Pons (tissue), 1 donor: ENCODE data around the gene GDPD5.

ENCODE experiments used
- DNase-seq: peaks from one replicate; pipeline ENCODE4 v3.0.0-alpha.2; 2016; ENCODE audit warnings: low spot score

Gene GDPD5

DNA sequence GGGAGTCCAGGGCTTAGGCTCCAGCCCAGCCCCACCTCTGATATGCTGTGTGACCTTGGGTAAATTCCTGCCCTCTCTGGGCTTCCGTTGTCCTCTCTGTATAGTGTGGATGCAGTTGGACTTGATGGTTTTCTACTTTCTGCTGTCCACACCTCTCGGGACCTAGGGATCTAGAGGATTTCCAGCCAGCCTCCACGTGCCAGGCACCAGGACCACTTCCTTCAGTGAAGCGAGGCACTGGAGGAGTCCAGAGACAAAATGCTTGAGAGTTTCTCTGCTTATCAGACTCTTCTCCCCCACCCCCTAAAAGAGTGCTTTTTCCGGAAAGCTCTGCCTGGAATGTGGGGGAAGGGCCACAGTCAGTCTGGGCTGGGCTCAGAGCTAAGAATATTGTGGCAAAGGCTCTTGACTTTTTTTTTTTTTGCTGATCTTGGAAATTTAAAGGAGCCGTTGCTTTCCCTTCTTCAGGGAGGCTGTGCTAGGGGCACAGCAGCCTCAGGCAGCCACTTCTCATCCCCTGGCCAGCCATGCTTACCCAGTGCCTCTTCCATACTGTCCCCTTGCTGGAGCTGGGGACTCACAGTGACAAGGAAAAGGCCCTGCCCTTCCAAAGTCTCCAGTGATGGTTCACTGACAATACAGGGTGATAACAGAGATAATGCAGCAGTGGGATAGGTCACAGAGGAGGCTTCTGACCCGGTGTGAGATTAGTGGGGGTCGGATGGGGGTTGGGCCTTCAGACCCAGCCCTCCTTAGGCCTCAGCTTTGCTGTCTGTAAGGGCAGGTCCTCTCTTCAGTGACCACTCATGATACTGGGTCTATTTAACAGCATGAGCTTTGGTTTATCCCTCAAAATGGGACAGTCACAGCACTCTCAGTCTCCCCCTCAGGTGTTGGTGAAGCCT is 33.5 kb upstream of the GDPD5 start:
- DNase-seq: no peak

DNA sequence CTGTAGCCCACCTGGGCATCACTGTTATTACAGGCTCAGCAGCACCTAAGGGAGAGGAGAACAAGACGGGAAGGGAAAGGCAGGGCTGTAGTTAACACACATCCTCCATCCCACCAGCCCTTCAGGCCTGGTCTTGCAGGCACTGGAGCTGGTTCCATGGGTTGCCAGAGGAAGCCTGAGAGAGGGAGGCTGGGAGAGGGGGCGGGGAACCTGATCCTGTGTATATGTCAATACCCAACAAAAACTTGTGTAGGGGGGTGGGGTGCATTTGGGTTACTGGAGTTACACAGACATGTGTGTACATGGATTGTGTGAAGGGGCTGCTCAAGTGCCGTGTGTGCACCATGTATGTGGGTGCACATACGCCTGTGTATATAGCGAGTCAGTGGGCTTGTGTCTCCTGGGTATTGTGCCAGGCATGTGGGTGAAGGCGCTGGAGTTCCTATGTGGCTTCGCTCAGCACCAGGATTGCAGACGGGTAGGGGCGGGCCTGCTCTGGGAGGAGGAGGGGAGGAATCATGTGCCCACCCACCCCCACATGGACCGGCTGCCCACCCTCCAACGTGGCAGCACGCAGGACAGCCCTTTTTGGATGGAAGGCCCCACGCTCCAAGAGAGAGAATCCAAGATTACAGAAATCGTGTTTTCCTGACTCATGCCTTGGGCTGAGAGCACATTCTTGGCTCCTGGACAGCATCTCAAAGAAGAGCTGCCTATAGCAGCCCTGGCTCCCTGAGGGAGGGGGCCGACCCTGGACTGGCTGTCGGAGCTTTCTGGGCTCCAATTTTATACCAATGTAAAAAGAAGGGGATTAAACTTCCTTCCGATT is 32.1 kb upstream of the GDPD5 start:
- DNase-seq: no peak

DNA sequence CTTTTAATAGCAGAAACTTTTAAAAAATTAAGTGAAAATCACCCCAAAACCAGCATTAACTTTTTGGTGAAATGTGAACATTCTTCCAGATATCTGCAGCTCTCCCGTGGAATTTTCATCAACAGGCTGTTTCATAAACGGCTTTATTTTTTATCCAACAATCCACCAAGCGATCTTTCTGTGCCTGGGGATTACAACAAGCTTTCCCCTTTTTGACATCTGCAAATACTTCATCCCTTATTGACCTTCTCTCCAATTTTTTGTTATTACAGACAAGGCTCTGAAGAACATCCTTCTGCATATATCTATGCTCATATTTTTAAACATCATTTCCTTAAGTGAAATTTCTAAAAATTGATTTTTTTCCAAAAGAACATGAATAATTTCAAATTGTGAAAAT is 30.5 kb upstream of the GDPD5 start:
- DNase-seq: no peak

DNA sequence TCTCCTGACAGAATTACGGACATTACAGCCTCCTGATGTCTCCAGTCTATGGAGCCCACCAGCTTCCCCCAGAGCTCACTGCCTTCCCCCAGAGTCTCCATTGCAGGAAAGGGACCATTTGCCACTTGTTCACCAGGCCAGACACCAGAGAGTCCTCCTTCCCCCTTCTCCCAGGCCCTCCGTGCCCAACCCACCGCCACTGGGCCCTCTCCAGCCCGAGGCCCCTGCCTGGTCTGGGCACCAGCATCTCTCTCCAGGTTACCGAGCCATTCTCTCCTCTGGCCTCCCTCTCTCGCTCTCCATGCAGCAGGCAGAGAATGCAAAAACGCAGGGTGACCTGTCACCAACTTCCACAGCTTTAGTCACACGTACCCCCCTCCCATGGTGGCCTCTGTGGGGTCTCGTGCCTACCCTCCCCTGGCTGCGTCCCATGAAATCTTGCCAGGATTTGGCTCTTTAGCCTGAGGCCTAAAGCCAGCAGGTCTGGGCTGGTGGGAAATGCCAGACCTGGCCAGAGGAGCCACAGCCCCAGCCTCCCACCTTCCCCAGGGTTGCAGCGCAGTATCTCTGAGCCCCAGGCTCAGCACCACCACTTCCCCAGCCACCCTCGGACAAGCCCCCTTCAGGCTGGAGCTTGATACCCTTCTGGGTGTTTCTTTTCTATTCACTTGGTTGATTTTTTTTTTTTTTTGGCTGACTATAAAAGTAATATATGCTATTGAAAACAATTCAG is 29.5 kb upstream of the GDPD5 start:
- DNase-seq: no peak

DNA sequence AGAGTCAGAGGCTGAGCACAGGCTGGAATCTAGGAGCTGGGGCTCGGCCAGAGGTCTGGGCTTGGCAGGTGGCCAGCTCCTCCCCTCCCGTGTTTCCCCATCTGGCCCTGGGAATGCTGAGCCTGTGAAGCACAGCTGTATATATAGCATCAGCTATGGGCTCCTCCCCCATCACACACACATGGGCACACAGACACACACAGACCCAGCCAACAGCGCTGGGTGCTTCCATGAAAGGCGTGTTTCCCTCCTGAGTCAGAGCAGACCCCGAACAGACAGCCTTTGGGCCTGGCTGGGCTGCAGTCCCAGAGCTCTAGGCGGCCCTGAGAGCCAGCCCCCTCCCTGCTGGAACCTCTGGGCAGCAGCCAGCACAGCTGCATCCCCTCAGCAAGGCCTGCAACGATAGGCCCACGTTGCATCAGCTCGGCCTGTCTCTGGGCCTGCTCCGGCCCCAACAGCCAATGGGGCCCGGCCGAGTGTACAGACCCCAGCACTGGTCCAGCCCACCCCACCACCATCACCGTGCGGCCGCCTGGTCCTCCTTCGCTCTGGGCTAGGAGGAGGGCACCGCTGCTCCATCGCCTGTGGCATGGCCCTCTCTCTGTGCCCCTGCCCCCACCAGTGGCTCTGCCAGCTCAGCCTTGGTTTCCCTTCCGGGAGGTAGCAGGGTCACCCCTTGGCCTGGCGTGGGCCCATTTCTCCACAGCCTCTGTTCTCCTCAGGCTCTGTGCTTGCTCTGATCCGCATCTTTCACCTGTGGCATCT is 28.7 kb upstream of the GDPD5 start:
- peak; percentile 94 for DNase-seq

DNA sequence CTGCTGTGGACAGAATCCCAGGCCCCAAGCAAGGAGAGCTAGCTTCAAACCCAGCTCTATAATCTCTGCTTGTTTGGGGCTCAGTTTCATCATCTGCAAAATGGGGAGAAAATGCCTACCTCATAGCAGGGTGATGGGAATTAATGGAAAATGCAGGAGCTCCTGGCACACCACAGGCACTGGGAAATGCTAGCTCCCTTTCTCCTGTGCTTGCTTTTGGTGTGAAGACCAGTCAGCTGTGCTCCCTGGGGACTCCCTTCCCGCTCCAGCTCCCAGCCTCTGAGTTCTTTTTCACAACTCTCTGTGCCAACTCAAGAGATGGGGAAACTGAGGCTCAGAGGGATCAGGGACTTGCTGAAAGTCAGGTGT is 28.1 kb upstream of the GDPD5 start:
- no peak for DNase-seq

DNA sequence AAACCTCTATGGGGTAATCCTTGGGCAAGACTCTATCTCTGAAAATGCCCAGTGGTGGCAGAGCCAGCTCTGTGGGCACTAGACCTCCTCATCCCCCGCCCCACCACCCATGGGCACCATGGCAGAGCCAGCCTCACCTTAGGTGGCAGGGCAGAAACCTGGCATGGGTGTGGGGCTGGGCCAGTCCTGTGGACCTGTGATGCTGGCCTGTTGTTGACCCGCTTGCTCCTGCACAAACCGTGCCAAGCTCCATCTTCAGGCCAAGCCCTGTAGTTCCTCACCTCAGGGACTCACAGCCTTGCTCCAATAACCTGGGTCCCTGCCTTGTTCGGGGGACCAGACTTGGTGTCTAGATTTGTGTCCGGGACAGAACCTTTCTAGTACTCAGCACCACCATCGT is 27.4 kb upstream of the GDPD5 start:
- no peak for DNase-seq

DNA sequence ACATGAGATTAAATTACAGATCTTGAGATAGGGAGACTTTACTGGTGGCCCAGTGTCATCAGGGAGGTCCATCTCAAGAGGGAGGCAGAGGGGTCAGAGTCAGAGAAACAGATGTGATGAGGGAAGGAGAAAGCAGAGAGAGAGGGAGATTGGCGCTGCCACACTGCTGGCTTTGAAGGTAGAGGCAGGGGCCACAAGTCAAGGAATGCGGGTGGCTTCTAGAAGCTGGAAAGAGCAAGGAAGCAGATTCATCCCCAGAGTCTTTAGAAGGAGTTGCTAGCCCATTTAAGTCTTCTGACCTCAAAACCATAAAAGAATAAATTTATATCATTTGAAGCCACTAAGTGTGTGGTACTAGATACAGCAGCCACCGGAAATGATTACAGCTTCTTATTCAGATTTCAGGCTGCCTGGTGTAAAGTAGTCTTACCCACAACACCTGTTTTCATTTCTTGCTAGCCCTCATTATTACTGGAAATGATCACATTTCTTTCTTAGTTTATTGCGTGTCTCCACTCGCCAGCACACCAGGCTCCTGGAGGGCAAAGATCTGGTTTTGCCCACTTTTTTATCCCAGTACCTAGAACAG is 23.7 kb upstream of the GDPD5 start:
- DNase-seq: no peak

DNA sequence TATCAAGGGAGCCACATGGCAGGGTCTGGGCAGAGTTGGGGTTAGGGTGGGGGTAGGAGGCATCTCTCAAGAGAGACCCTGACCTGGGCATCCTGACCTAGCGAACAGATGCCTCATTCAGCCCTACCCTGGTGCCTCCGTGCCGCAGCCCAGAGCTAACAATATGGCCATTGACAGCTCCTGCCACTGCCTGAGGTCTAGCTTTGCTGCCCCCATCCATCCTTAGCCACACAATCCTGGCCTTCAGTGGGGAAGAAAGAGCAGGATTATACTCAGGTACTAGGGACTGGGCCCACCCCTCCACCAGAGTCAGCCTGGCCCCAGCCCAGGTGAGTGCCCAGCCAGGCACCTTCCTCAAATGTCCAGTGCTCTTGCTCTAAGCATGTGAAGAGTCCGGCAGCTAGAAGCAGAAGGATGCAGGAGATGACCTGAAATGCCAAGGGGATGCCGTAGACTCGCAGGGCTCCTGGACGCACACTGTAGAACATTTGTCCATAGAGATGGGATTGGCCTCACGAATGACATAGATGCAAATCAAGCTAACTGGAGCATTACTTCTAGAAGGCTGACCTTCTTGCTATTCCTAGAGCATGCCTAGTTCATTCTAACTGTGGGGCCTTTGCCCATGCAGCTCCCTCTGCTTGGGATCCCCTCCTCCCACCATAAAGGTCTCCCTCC is 23.0 kb upstream of the GDPD5 start:
- no peak for DNase-seq

DNA sequence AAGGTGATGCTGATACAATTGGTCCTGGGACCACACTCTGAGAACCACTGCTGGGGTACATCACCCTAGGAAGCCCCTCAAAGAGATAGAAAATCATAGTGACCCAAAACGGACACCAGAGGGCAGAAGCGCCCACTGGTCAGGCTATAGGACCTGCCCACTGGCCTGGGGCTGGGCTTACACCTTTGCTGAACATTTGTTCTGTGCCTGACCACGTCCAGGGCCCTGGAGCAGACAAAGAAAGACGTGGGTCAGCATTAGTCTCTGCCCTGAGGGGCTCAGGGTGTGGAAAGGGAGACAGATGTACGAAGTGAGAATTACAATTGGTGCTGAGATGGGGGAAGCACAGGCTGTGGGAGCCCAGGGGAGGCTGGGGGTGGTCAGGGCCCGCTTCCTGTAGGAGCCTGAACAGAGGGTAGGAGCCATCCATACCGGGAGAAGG is 21.9 kb upstream of the GDPD5 start:
- DNase-seq: no peak

DNA sequence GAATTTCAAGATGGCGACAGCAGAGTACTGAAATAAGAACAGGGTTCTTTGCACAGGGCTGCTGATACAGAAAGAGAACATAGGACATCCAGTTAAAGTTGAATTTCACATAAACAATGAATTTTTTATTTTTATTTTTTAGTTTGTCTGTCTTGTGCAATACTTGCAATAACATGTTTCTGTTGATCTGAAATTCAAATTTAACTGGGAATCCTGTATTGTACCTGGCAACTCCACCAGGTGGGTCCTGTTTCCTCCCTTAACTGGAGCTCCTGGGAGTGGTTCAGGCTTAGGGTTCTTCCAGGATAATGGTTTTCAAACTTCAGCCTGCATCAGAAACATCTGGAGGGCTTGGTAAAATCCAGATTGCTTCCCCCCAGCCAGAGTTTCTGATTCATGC is 21.4 kb upstream of the GDPD5 start:
- no peak for DNase-seq

DNA sequence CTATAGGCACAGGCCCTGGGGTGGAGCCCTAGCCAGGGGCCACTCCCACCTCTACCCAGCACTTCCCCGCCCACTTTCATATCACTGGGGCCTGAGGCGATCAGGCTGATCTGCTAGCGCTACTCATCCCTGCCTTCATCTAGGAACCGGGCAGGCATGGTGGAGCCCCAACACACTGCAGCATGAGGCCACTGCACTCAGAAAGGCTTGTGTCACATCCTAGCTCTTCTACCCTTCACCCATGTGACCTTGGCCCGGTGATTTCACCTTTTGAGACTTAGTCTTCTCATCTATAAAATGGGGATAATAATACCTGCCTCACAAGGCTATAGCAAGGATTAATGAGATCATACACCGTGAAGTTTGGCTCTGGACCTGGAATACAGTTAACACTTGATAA is 18.1 kb upstream of the GDPD5 start:
- DNase-seq: no peak

DNA sequence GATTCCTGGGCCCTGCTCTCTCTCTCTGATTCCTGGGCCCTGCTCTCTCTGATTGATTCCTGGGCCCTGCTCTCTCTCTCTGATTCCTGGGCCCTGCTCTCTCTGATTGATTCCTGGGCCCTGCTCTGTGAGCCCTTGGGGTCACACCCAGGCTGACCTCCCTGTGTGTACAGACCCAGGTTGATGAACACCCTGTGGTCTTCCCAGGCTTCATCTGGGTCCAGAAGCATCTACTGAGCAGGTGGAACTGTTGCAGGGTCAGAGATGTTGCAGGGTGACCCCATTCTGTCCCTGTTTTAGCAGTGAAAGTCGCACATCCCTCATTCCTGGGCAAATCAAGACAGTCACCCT is 16.3 kb upstream of the GDPD5 start:
- no peak for DNase-seq

DNA sequence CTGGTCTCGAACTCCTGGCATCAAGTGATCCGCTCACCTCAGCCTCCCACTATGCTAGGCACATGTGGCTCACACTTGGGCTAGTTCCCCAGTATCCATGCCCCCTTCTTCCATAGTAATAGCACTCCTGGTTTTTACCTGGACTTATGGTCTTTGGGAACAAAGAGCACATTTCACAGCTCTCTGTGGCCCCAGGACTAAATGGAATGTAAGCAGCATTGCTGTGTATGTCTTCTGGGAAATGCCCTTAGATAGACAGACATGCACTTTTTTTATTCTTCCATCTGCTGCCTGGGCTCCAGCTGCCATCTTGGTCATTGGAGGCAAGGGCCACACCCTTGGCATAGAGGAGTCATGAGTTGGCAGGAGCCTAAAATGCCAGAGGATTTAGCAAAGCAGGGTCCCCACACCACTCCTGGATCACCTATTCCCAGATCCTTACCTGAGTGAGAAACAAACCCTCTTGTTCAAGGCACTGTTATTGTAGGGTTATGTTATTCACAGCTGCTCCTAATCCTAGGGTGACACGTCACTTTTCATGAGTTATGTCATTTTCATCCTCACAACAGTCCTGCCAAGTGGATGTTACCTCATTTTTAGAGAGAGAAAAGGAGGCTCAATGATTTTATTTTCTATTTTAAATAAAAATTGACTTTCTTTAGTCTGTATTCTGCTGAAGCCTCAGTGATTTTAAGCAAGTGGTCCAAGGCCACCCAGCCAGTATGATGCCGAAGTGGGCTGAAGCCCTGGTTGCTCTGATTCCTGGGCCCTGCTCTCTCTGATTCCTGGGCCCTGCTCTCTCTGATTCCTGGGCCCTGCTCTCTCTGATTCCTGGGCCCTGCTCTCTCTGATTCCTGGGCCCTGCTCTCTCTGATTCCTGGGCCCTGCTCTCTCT is 15.7 kb upstream of the GDPD5 start:
- DNase-seq: no peak

DNA sequence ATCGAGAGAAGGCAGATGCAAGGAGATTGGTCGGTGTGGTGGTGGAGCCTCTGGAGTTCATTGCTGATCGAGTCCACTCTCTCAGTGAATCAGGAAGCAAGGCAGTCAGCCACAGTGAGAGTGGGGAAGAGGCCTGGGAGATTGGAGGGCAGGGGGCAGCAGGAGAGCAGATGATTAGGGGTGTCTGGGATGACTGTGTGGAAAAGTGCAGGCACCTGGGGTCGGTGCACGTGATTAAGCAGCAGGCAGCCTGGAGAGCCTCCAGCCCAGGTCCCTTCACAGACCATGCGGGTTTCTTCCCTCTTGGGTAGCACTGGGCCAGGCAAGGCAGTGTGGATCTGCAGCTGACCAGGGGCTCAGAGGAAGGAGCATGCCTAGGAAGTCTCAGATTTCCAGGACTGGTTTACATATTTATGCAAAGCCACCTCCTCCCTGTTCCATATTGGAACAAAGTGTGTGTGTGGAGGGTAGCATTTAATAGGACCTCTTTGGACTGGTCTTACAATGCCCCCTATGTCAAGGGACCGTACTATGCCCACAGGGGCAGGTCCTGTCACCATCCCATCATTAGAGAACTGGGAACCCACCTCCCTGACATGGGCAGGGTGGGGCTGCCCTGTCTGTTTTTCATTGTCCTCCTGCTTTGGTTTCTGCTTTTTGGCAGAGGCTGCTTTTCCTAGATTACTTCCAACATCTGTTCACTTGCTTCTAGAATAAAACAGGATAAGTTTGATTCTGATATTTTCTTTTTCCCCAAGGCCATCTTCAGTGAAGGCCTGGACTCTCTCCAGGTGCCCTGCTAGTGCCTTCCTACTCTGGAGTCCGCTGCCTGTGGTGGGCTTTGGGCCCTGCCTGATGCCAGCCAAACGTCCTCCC is 14.0 kb upstream of the GDPD5 start:
- DNase-seq: no peak

DNA sequence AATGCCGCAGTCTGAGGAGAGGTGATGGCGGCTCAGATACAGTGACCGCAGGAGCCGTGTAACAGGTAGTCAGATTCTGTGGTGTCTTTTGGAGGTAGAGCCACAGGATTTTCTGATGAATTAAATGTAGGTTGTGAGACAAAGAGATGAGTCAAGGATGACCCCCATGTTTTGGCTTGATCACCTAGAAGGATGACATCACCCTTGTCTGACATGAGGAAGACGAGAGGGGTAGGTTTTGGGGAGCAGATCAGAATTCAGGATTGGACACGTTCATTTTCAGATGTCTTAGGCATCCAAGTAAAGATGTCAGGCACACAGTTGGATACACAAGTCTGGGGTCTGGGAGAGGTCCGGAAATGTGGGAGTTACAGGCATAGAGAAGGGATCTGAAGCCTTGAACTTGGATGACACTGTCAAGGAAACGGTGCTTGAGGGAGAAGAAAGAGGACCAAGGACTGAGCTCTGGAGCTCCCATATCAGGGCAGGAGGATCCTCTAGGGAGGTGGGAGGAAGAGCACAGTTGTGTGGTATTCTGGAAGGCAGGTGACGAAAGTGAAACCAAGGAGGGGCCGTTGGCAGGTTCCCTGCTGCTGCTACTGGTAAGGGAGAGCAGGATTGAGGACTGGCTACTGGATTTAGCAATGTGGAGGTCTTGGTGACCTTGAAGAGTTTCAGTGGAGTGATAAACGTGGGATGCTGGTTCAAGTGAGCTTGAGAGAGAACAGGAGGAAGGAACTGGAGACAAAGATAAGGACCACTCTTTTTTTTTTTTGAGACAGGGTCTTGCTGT is 12.6 kb upstream of the GDPD5 start:
- no peak for DNase-seq

DNA sequence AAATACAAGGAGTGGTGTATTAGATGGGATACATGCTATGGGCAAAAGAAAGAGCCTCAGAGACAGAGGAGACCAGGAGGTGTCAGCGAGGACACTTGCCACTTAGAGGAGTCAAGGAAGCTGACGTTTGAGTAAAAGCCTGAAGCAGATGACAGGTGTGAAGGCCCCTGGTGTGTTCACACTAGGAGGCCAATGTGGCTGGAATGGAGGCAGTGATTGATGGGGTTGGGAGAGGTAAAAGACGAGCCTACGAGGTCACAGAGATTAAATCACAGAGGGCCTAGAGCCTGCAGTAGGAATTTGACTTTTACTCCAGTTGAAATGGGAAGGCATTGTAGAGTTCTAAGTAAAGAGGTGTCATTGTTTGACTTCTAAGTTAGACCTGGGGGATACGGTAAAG is 12.0 kb upstream of the GDPD5 start:
- no peak for DNase-seq
